Esophagus muscularis mucosa (tissue), 4 donors: ENCODE results near the gene SH3BP4.

Experiments
- EP300 ChIP-seq: sonication (generic); formaldehyde crosslinking; IDR thresholded peaks from one replicate; pipeline ENCODE4 v1.6.1; 2017; ENCODE audit warnings: antibody characterized with exemption
- POLR2AphosphoS5 ChIP-seq, 2 donors: sonication (generic); formaldehyde crosslinking; IDR thresholded peaks; one replicate each; pipeline ENCODE4 v1.6.1; 2017; ENCODE audit warnings: antibody characterized with exemption in 2 of 2
- TF ChIP-seq, protein P1 (sequence below), 3 experiments: fragments of 200-600 bp in 2 of 3; fragments of 450-650 bp in 1 of 3; sonication (generic) in 2 of 3; IDR thresholded peaks; one replicate each; pipeline ENCODE4 v1.5.1; 2017 to 2019; ENCODE audit warnings: antibody characterized with exemption in 3 of 3, mild to moderate bottlenecking in 2 of 3, moderate library complexity in 1 of 3

DNA sequence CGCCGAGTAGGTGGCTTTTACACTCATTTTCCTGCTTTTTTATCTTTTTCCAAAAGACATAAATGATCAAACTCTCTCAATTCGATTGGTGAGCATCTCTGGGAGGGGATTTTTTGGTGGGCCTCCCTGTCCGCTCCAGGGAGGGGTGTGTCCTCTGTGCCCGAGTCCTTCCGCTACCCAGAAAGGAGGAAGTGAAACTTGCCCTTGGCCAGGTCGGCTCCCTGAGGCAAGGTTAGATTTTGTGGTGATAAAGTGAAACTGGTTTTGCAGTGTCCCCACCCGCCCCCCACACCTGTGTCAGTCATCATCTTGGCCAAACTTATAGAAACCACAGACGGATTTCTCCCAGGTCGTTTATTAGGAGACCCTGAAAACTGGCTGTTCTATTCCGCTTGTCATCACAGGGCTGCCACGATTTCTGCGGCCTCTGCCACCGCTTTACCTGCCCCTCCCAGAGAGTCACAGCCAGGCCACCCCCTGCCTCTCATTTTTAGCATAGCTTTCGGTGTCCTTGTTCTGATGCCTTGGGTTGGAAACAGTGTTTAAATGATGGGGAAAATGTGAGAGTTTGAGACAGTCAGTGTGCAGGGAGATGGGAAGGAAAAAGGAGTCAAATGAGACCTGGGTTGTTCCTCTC, 93.6 kb downstream of the SH3BP4 start:
- TF ChIP-seq POLR2AphosphoS5 (IDR thresholded peaks at IDR 0.05), result no peak
- TF ChIP-seq, protein P1, sequence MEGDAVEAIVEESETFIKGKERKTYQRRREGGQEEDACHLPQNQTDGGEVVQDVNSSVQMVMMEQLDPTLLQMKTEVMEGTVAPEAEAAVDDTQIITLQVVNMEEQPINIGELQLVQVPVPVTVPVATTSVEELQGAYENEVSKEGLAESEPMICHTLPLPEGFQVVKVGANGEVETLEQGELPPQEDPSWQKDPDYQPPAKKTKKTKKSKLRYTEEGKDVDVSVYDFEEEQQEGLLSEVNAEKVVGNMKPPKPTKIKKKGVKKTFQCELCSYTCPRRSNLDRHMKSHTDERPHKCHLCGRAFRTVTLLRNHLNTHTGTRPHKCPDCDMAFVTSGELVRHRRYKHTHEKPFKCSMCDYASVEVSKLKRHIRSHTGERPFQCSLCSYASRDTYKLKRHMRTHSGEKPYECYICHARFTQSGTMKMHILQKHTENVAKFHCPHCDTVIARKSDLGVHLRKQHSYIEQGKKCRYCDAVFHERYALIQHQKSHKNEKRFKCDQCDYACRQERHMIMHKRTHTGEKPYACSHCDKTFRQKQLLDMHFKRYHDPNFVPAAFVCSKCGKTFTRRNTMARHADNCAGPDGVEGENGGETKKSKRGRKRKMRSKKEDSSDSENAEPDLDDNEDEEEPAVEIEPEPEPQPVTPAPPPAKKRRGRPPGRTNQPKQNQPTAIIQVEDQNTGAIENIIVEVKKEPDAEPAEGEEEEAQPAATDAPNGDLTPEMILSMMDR (IDR thresholded peaks at IDR 0.05), result no peak
- no peak for TF ChIP-seq EP300
